Stimulated activated memory B cell treated with anti-CD40 and anti-IgM and Interleukin-4, amounts not matched to agents 10 μg/mL and 1 μg/mL and 100 μg/mL, for 72 hours (primary cell): ENCODE data around the gene OGA.

Experiments used
- ATAC-seq: fragments of 150-1000 bp; cut with Tn5 transposase; 2 replicates; pipeline ENCODE4 v1.10.0; 2021
- H3K27ac Mint-ChIP-seq: one replicate; pipeline ENCODE4 v1.8.0; 2022; ENCODE audit warnings: mild to moderate bottlenecking, mixed read lengths
- H3K27me3 Mint-ChIP-seq: one replicate; pipeline ENCODE4 v1.8.0; 2022; ENCODE audit warnings: mixed read lengths
- H3K36me3 Mint-ChIP-seq: one replicate; pipeline ENCODE4 v1.8.0; 2022; ENCODE audit warnings: mixed read lengths
- H3K4me1 Mint-ChIP-seq: one replicate; pipeline ENCODE4 v1.8.0; 2022; ENCODE audit warnings: mixed read lengths
- H3K4me3 Mint-ChIP-seq: one replicate; pipeline ENCODE4 v1.8.0; 2022; ENCODE audit warnings: mild to moderate bottlenecking, moderate library complexity, mixed read lengths
- H3K9me3 Mint-ChIP-seq: one replicate; pipeline ENCODE4 v1.8.0; 2022; ENCODE audit warnings: mixed read lengths

Gene OGA

DNA sequence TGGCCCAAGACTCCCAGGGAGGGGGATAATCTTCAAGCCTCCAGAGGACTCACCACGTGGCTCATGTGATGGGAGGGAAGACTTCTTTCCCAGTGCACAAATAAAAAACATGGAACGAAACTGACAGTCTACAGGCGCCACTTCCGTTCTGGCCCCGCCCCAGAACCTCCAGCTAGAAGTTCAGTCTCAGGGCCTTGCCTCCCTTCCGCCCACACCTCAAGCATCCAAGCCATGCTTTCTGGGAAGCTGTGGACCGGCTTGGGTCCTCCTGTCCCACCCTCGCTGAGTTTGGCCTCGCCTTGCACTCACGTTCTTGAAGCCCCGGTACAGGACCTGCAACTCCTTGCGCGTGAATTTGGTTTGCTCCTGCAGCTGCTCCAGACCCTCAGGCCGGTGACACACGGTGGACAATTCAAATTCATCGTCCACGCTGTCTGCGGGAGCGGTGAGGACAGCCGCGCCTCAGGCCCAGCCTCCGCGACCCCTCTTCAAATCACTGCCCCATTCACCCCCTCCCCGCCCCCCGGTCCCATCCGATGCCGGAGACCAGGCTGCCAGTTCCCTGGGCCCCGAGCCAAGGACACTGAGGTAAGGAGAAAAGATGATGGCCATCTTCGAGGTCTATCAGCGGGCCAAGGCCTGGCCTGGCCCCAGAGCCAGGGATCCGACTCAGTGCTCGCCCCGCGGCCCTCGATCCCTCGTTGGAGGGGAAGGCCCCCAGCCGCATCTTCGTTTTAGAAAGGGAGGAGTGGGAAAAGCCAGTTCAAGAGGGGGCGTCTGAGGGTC, 10.7 kb upstream of the OGA start:
- Mint-ChIP-seq H3K27ac (no peak overlapping the region), H3K9me3 (no peaks in the 10 kb centered on the region), H3K4me3 (peak overlapping the region; percentile 22), H3K27me3 (no peaks in the 10 kb centered on the region), H3K4me1 (peaks cover 36% of the 10 kb centered on the region), H3K36me3 (no peaks in the 10 kb centered on the region)
- no peak for ATAC-seq

DNA sequence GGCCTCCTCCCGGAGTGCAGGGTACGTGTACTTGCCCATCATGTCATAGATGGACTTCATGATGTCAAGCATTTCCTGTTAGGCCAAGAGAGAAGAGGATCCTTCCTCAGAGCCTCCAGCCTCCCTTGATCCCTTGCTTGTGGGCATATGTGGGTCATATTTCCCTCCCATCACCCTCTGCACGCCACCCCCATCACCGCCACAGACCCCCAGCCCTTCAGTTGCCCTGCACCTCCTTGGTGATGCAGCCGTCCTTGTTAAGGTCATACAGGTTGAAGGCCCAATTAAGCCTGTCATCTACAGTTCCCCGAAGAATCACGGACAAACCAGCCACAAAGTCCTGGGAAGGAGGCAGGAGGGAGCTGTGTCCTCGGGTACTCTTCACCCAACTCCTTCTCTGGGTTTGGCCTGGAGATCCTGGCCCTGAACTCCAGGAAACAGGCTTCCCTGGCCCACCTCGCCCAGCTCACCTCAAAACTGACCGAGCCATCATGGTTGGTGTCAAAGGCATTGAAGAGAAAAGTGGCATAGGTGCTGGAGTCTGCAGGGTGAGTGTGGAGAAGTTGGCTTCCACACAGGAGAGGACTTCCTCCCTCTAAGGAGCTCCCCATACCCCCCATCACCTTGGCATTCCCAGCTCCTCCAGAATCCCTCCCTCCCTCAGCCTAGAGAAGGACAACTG, 9.8 kb upstream of the OGA start:
- no peaks in the 10 kb centered on the region for H3K27me3 Mint-ChIP-seq
- H3K4me3 Mint-ChIP-seq = no peak overlapping the region
- no peaks in the 10 kb centered on the region for H3K9me3 Mint-ChIP-seq
- ATAC-seq = no peak
- H3K4me1 Mint-ChIP-seq = peaks cover 30% of the 10 kb centered on the region
- H3K27ac Mint-ChIP-seq = no peak overlapping the region
- no peaks in the 10 kb centered on the region for H3K36me3 Mint-ChIP-seq

DNA sequence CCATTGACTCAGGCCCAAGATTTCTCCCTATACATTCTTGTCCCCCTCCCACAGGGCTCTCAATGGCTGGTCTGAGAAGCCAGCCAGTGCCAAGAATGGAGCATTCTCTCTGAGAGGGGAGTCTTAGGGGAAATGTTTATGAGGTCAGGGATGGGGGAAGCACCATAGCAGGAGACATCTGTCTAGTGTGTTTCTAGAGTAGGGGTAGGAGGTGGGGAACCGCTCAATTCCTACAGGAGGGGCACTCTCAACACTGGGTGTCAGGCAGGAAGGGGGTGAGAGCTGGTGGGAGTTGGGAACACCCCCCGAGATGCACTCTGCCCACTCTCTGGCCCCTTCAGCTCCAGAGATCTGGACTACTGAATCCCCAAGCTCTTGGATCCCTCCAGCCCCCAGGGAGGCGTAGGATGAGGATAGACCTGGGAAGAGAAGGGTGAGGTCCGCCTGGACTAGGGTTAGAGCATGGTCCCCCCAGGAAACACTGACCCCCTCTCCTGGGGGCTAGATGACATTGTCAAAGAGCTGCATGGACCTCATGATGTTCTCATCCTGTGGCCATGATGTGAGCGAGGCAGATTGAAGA, 8.7 kb upstream of the OGA start:
- H3K27me3 Mint-ChIP-seq = no peaks in the 10 kb centered on the region
- peak overlapping the region; percentile 4 for H3K4me3 Mint-ChIP-seq
- H3K4me1 Mint-ChIP-seq = peaks cover 24% of the 10 kb centered on the region
- ATAC-seq = no peak
- no peaks in the 10 kb centered on the region for H3K36me3 Mint-ChIP-seq
- no peaks in the 10 kb centered on the region for H3K9me3 Mint-ChIP-seq
- H3K27ac Mint-ChIP-seq = peak overlapping the region; percentile 38

- ATAC-seq = no peak
- no peaks in the 10 kb centered on the region for H3K36me3 Mint-ChIP-seq
- no peak overlapping the region for H3K27ac Mint-ChIP-seq
- H3K9me3 Mint-ChIP-seq = no peaks in the 10 kb centered on the region
- peaks cover 2% of the 10 kb centered on the region for H3K4me1 Mint-ChIP-seq
- no peaks in the 10 kb centered on the region for H3K27me3 Mint-ChIP-seq
- no peak overlapping the region for H3K4me3 Mint-ChIP-seq
Measured at GRCh38 chr10:101824736-101825135, 6.5 kb upstream of the OGA start.

- Mint-ChIP-seq H3K4me3 (peak overlapping the region; percentile 87), H3K36me3 (peaks cover 13% of the 10 kb centered on the region), H3K4me1 (peaks cover 29% of the 10 kb centered on the region), H3K27ac (peak overlapping the region; percentile 91), H3K9me3 (no peaks in the 10 kb centered on the region), H3K27me3 (no peaks in the 10 kb centered on the region)
- ATAC-seq = peak; percentile 29
Measured at GRCh38 chr10:101818872-101819633, 809 bp upstream of the OGA start.

- ATAC-seq = peak; percentile 0
- Mint-ChIP-seq H3K36me3 (peaks cover 13% of the 10 kb centered on the region), H3K27me3 (no peaks in the 10 kb centered on the region), H3K9me3 (no peaks in the 10 kb centered on the region), H3K4me1 (peaks cover 44% of the 10 kb centered on the region), H3K4me3 (peak overlapping the region; percentile 87), H3K27ac (peak overlapping the region; percentile 91)
Measured at GRCh38 chr10:101817337-101818118, 716 bp downstream of the OGA start.

DNA sequence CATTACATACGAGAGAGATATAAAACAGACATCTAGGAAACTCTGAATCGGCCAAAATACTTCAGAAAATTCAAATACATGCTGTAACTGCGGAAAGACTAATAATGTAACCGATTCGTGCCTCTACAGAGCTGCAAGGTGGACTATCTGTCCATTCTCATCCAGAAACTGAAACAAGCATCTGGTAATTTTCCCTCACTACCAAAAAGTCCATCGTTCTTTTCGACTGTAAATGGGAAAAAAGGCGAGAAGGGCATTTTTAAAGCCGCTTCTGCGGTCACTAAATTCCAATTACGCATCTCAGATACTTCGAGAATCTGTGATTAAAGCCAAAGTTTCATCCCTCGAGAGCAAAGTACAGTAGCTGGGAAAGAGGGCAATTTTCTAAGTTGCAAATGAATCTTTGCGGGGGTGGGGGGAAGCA, 1.3 kb downstream of the OGA start:
- peaks cover 45% of the 10 kb centered on the region for H3K4me1 Mint-ChIP-seq
- H3K36me3 Mint-ChIP-seq = peaks cover 13% of the 10 kb centered on the region
- H3K4me3 Mint-ChIP-seq = peak overlapping the region; percentile 87
- H3K27ac Mint-ChIP-seq = peak overlapping the region; percentile 91
- no peaks in the 10 kb centered on the region for H3K9me3 Mint-ChIP-seq
- no peaks in the 10 kb centered on the region for H3K27me3 Mint-ChIP-seq
- no peak for ATAC-seq

DNA sequence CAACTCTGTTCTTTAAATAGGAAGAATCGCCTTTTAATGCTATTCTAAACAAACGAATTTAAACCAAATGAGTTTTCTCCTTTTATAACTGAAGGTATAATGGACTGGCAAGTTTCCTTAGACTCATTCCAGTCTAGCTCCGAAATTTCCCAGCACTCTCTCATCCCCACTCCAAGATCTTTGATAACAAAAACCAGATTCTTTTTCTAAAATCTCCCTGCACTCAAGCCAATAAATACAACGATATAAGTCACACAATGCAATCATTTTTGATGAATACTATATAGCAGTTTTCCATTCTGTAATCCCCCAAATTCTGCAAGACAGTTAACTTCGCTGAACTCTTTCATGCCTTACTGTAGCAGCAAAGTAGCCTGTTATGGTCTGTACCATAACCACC, 1.9 kb downstream of the OGA start:
- ATAC-seq = no peak
- Mint-ChIP-seq H3K36me3 (peaks cover 16% of the 10 kb centered on the region), H3K9me3 (no peaks in the 10 kb centered on the region)

GRCh38 chr10:101814466-101815071, 3.7 kb downstream of the OGA start:
- Mint-ChIP-seq H3K4me3 (peak overlapping the region; percentile 87), H3K36me3 (peaks cover 24% of the 10 kb centered on the region), H3K9me3 (no peaks in the 10 kb centered on the region), H3K27ac (peak overlapping the region; percentile 91), H3K4me1 (peaks cover 45% of the 10 kb centered on the region), H3K27me3 (no peaks in the 10 kb centered on the region)
- peak; percentile 56 for ATAC-seq

More for the DNA sequence above, 1.9 kb downstream of the OGA start:
- Mint-ChIP-seq H3K4me3 (peak overlapping the region; percentile 87), H3K4me1 (peaks cover 45% of the 10 kb centered on the region), H3K27ac (peak overlapping the region; percentile 91), H3K27me3 (no peaks in the 10 kb centered on the region)

- no peaks in the 10 kb centered on the region for H3K27me3 Mint-ChIP-seq
- peaks cover 29% of the 10 kb centered on the region for H3K36me3 Mint-ChIP-seq
- no peak overlapping the region for H3K4me3 Mint-ChIP-seq
Measured at GRCh38 chr10:101812606-101813005, 5.6 kb downstream of the OGA start.

DNA sequence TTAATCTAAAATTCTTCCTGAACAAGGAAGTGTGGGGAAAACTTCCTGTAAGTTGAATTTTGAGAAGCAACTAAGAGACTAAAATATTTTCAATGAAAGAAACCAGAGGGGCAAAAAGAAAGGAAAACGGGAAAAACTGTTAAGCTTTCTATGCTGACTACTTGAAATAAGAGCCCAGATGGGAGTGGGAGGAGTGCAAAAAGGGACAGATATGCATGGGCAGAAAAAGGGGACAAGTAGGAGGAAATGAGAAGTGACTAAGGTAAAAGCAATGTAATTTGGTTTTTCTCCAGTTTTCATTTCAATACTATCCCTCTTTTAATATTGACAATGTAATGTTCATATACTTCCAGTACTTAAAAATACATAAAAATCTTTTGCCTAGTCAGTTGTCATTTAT, 11.1 kb downstream of the OGA start:
- no peaks in the 10 kb centered on the region for H3K9me3 Mint-ChIP-seq
- no peak overlapping the region for H3K4me3 Mint-ChIP-seq
- peaks cover 9% of the 10 kb centered on the region for H3K4me1 Mint-ChIP-seq
- no peaks in the 10 kb centered on the region for H3K27me3 Mint-ChIP-seq
- no peak overlapping the region for H3K27ac Mint-ChIP-seq
- H3K36me3 Mint-ChIP-seq = peaks cover 33% of the 10 kb centered on the region
- no peak for ATAC-seq

More at GRCh38 chr10:101812606-101813005, 5.6 kb downstream of the OGA start:
- H3K9me3 Mint-ChIP-seq = no peaks in the 10 kb centered on the region
- no peak overlapping the region for H3K27ac Mint-ChIP-seq
- ATAC-seq = no peak
- H3K4me1 Mint-ChIP-seq = peaks cover 40% of the 10 kb centered on the region

- Mint-ChIP-seq H3K4me3 (no peak overlapping the region), H3K9me3 (no peaks in the 10 kb centered on the region), H3K27ac (no peak overlapping the region), H3K36me3 (peaks cover 49% of the 10 kb centered on the region), H3K4me1 (peaks cover 26% of the 10 kb centered on the region), H3K27me3 (no peaks in the 10 kb centered on the region)
- no peak for ATAC-seq
Measured at GRCh38 chr10:101803511-101803910, 14.7 kb downstream of the OGA start.

GRCh38 chr10:101797403-101798059, 20.7 kb downstream of the OGA start:
- ATAC-seq = no peak
- Mint-ChIP-seq H3K27me3 (no peaks in the 10 kb centered on the region), H3K36me3 (peaks cover 73% of the 10 kb centered on the region), H3K27ac (no peak overlapping the region), H3K4me1 (peaks cover 19% of the 10 kb centered on the region), H3K4me3 (no peak overlapping the region), H3K9me3 (no peaks in the 10 kb centered on the region)

DNA sequence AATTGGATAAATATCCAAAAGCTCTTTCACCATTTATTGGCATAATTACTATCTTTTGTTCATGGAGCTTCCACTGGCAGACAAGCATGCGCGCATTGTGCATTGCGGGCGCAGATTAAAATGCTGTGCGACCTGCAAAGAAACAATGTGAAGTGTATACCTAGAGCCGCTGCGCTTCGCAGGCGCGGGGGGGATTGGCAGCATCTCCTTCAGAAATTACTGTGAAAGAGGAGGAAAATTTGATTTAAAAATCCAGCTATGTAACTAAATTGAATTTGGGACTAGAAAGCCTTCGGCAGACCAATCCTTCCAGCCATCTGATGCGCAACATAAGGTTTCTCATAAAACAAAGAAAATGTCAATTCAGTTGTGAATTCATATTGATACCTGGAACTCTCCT, 24.7 kb downstream of the OGA start:
- no peak for ATAC-seq
- Mint-ChIP-seq H3K27ac (no peak overlapping the region), H3K4me1 (no peaks in the 10 kb centered on the region), H3K36me3 (peaks cover 54% of the 10 kb centered on the region), H3K27me3 (no peaks in the 10 kb centered on the region), H3K9me3 (no peaks in the 10 kb centered on the region), H3K4me3 (no peak overlapping the region)
